Stimulated activated CD8-positive, alpha-beta memory T cell treated with anti-CD3 and anti-CD28 coated beads, Interleukin-7, amount 100 ng/mL, for 4 hours (primary cell): Measurements from ENCODE around the gene CCNG1.
A peak's percentile ranks its signal among the peaks of the same experiment; 100 is the strongest.
"Not testable (repeated sequence)": the region's sequence is repeated elsewhere in the genome, so short reads cannot be mapped to it uniquely, and the experiment has no call there.

ENCODE experiments used
- DNase-seq, 2 donors: peaks; one replicate each; pipeline ENCODE4 v3.0.0-alpha.2; 2020; ENCODE audit warnings: low read depth in 2 of 2

Gene CCNG1, protein sequence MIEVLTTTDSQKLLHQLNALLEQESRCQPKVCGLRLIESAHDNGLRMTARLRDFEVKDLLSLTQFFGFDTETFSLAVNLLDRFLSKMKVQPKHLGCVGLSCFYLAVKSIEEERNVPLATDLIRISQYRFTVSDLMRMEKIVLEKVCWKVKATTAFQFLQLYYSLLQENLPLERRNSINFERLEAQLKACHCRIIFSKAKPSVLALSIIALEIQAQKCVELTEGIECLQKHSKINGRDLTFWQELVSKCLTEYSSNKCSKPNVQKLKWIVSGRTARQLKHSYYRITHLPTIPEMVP

DNA sequence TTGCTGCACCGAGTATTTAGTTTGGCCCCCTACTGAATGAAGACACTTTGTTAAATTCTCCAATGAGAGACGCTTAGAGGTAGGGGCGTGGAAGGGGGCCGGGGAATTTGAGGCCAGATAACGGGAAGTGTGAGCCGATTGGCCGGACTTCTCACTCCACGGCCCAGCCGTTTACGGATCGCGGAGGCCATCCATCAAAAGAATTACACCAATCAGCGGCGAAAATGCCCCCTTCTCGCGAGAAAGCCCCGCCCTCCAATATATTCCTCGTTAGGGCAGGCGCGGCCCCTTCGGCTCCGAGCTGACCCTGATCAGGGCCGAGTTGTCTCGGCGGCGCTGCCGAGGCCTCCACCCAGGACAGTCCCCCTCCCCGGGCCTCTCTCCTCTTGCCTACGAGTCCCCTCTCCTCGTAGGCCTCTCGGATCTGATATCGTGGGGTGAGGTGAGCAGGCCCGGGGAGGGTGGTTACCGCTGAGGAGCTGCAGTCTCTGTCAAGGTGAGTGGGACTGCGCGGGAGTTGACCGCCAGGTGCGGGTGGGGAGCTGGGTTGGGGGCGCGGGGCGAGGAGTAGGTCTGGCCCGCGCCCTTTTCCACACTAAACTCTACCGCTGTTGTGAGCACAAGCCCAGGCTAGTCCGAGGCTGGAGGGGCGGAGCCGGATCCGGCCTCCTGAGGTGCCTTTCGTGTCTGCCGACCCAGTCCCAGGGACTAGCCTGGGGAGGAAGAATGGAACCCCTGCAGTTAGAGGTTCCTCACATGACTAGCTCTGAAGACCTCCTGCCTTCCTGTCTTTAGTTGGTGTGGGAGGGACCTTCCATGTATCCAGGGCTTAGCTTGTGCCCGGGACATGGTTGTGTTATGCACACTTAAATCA lies at the start of gene CCNG1:
Gene CCNG1, plus strand, starts transcription at position 287 of the 874 bp plus-strand sequence. CDS start 1,662 bp downstream, outside the sequence.
- DNase-seq: peak; percentile 80 to 81

DNA sequence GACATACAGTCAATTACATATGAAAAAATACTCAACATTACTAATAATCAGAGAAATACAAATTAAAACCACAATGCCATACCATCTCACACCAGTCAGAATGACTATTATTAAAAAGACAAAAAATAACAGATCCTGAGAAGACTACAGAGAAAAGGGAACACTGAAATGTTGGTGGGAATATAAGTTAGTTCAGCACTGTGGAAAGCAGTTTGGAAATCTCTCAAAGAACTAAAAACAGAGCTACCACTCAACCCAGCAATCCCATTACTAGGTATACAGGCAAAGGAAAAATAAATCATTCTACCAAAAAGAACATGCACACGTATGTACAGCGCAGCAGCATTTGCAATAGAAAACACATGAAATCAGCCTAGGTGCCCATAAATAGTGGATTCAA lies 41.6 kb upstream of the CCNG1 start:
- DNase-seq: no peak

DNA sequence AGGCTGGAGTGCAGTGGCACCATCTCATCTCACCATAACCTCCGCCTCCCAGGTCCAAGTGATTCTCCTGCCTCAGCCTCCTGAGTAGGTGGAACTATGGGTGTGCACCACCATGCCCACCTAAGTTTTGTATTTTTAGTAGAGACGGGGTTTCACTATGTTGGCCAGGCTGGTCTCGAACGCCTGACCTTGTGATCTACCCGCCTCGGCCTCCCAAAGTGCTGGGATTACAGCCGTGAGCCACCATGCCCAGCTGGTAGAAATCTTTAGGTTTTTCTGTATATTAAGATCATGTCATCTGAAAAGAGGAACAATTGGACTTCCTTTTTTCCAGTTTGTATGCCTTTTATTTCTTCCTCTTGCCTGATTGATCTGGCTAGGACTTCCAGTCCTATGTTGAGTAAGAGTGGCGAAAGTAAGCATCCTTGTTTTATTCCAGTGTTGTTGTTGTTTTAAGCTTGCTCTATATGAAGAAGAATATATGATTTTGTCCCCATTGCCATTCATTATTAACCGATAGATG lies 40.5 kb upstream of the CCNG1 start:
- DNase-seq: not testable (repeated sequence)

DNA sequence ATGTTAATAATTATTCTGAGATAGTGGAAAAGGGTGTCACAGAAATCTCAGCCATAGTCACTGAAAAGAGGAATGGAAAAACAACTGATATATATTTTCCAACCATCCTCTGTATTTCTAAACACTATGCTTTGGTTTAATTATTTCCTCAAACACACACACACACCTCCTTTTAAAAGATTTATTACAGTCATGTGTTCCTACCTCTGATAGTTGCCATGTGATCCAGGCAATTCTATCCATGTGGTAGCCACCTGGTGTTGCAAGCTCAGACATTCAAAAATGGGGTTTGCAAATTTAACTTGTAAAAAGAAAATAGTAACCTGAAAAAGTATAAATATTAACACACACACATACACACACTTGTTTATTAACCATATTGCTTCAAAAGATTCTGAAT lies 40.0 kb upstream of the CCNG1 start:
- no peak for DNase-seq

DNA sequence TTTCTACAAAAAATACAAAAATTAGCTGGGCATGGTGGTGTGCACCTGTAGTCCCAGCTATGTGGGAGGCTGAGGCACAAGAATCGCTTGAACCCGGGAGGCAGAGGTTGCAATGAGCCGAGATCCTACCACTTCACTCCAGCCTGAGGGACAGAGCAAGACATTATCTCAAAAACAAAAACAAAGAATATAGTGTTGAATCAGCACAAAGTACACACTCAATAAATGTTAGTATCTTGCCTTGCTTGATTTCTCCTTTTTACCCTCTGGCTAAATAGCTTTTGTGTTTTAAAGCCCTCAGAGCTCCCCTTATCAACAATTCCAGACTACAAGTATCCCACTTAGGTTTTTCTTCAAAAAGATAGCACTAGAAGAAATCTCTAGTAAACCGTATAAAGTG lies 37.5 kb upstream of the CCNG1 start:
- no peak for DNase-seq

DNA sequence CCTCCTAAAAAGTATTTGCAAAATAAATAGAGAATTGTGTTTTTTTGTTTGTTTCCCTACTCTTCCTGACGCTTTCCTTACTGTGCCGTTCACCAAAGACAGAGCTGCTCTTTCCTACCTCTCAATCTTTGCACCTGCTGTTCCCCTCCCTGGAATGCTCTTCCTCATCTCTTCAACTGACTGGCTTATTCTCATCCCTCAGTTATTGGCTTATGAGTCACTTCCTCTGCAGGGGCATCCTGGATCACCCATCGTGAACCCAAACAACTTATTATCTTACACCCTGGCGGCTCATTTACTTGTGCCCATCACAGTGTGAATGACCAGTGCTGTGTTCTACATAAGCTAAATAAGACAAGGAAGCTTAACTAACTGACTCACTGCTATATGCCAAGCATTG lies 36.1 kb upstream of the CCNG1 start:
- no peak for DNase-seq

DNA sequence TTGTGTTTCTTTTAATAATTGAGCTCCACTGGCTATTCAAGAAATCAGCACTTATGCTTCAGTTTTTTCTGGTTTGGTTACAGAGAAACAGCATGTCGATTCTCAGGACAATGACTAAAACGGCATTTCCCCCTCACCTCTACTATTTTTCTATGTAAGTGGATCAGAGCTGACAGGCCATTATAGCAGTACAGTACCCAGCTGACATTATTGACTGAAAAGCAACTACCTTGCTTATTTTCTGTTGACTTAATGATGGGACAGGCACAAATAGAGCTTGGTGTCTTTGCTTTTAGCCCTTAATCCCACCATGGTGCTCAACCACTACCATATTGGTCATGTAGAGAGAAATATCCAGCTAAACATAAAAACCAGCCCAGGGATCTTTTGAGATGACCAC lies 35.4 kb upstream of the CCNG1 start:
- DNase-seq: no peak

DNA sequence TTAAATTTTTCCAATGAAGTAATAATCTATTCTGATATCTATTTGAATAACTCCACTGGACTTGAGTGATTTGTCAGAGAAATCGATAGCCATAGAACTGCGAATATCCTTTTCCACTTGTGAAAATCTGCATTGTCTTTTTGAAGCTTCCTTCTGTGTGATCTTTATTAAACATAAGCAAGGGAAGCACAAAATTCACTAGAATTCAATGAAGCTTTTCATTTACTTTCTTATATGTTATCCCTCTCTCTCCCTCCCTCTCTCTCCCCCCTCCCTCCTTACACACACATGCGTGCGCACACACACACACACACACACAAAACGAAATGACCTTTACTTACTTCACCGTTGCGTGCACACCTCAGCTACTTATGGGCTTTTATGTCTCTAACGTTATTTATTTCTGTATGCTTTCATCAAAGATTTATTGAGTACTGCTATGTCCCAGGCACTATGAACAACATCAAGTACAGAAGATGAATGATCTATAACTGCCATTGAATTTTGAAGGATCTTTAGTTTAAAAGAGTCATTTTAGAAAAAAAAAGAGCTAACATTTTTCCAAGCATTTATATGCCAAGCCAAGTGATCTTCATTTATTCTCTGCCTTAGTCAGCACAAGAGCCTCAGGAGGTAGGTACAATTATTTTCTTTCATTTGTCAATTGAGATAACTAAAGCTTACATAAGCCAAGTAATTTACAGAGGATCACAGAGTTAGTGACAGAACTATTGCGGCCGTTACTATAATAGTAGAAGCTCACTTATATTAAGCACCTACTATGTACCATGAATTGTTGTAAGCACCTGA lies 32.8 kb upstream of the CCNG1 start:
- no peak for DNase-seq

- DNase-seq: no peak
Observed at GRCh38 chr5:163407034-163407655, 30.2 kb upstream of the CCNG1 start.

DNA sequence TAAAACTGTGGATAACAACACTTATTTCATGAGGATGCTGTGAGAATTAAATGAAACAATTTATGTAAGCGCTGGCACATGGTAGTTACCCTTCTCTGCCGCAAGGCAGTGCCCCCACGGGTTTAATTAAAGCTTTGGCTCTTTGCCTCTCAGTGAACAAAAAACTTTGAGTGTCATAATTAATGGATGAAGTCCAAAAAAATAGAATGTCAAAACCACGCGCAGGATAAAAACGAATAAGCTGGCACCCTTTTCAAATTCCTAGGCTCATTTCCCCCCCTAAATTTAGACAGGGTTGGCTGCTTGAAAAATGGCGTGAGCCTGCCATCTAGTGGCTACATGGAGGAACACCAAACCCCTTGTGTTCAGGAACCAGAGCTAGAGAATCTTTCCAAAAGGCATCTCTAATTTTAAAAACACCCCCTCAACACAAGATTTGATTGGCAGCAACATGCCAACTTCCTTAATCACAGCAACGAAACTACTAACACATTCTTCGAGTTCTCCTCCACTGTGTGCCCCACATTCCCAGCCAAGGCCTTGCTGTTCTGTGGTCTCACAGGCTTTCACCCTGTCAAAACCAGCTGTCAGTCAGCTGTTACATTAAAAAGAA lies 29.0 kb upstream of the CCNG1 start:
- peak; percentile 15 to 36 for DNase-seq

DNA sequence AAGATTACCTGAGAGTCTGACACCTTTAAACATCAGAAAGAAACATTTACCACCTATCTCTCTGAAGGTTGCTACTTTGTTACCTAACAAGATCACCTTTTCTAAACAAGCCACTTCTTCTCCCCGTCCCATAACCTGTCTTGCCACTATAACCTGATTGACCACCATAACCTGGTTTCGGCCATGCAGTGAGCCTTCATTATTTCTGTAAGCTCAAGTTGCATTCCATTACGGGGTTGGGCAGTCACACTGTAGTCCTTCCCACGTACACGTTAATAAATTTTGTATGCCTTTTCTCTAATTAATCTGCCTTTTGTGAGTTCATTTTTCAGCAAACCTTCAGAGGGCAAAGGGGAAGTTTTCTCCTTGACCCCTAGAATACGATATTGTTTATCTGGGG lies 28.0 kb upstream of the CCNG1 start:
- no peak for DNase-seq

DNA sequence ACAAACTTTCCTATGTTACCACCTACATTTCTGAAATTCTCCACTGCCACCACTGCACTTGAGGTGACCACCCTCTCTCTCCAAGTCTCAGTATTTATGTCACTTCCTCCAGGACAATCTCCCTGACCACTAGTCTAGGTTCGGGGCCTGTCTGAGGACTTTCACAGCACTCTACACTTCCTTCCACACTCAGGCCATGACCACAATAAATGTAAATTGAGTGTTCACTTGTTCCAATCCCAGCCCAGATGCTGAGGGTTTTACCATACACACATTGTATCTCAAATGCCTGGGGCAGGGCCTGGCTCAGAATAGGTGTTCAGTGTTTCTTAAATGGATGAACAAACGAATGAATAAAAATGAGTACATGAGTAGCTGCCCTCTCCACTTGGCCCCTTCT lies 26.9 kb upstream of the CCNG1 start:
- no peak for DNase-seq

GRCh38 chr5:163415673-163416072 lies 21.7 kb upstream of the CCNG1 start:
- not testable (repeated sequence) for DNase-seq

DNA sequence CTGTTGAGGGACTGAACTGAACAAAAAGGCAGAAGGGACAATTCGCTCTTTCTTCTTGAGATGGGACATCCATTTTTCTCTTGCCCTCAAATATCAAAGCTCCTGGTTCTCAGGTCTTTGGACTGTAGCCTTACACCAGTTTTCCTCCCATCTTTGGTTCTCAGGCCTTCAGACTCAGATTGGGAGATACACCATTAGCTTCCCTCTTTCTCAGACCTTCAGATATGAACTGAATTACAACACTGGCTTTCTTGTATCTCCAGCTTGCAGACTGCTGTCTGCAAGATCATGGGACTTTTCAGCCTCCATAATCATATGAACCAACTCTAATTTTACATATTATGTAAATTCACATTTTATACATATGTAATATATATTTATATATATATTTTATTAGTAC lies 12.6 kb upstream of the CCNG1 start:
- no peak for DNase-seq

- DNase-seq: not testable (repeated sequence)
Observed at GRCh38 chr5:163426128-163426527, 11.3 kb upstream of the CCNG1 start.

- DNase-seq: no peak
Observed at GRCh38 chr5:163432544-163432943, 4.9 kb upstream of the CCNG1 start.

DNA sequence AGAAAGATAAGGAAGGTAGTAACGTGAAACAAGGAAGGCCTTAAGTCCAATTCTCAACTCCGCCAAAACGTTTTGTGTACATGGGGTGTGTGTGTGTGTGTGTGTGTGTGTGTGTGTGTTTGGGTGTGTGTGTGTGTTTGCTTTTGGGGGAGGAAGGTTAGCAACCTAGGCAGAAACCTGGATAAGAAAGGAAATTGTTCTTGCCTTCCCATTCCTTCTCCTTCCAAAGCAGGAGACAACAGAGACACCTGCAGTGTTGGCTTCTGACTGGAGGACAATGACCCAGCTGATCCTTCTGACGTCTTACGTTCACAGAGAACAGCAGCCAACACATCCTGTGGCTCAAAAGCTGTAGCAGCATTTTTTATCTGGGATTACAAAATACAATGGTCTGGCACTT lies 4.1 kb upstream of the CCNG1 start:
- no peak for DNase-seq

DNA sequence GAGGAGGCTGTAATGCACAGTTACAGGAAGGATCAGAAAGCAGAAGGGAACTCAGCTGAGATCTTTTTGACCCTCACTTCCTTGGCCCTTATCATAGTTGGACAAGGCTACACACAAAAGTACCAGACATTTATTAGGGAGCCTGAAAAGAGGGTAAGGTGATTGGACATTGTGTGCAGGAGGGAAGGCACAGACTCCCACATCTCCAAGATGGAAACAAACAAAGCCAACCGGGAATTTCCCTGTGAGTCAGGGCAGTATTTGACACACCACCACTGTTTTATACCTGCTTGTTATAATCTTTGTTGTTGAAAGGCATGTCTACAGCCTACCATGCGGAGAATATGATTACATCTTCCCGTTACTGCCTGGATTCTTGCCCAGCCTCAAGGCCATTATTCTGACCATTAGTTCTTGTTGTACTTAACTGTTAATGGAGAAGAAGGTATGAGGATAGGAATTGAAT lies 3.0 kb upstream of the CCNG1 start:
- no peak for DNase-seq

DNA sequence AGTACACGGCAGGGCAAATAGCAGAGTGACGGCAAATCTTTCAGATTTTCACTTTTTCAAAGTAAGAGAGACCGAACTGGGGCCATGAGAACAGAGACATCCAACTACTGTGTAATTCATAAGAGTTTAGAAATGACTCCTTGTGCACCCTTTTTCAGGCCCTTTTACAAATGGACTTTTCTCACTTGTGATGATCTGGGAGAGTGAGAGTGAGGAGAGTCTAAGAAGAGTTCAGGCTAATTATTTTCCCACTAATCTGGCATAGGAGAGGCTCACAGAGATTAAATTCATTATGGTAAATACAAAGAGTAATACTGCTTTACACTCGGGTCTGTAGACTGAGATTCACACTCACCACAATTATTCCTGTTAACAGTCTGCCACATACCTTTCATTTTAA lies 880 bp upstream of the CCNG1 start:
- DNase-seq: no peak

DNA sequence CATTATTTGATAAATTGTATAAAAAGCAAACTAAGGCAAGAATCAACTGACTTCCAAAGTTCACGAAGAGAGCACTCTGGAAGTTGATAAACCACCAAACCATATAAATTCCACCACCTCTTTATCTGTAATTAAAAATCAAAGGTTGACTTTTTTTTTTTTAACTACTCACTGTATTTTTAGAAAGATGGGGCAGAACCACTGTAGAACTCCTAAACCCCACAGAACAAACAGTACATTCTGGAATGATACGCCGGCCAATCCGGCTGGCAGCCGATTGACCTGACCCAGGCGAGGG lies 435 bp upstream of the CCNG1 start:
- no peak for DNase-seq

DNA sequence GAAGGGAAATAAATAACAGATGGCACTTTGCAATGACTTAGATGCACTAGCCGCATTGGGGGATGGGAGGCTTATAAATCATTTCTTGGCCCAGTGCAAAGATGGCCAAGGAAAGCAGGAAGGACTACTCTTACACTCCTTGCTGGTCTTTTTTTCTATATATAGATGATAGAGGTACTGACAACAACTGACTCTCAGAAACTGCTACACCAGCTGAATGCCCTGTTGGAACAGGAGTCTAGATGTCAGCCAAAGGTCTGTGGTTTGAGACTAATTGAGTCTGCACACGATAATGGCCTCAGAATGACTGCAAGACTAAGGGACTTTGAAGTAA lies 1.7 kb downstream of the CCNG1 start:
- DNase-seq: no peak
